ENCODE data around the gene CYP27A1. TPM values are rescaled to one million over a fixed set of nuclear protein-coding genes. Genes with fewer than 3 reads are reported as not detected.

The CYP27A1 gene
- polyA plus RNA-seq, 1 donor: 21.2 TPM

- DNase-seq (ENCODE audit: low read depth): no peak
These were observed 77.0 kb downstream of the CYP27A1 start for GRCh38 chr2:218858671-218859555.

GRCh38 chr2:218859556-218859987, 77.6 kb downstream of the CYP27A1 start, which contains the start of gene WNT6:
WNT6 (plus strand) TSS chr2:218859805; CDS start chr2:218860038, 233 bp downstream.
- DNase-seq (ENCODE audit: low read depth): no peak

GRCh38 chr2:218859988-218860831, 78.3 kb downstream of the CYP27A1 start:
- DNase-seq (ENCODE audit: low read depth): no peak

DNA sequence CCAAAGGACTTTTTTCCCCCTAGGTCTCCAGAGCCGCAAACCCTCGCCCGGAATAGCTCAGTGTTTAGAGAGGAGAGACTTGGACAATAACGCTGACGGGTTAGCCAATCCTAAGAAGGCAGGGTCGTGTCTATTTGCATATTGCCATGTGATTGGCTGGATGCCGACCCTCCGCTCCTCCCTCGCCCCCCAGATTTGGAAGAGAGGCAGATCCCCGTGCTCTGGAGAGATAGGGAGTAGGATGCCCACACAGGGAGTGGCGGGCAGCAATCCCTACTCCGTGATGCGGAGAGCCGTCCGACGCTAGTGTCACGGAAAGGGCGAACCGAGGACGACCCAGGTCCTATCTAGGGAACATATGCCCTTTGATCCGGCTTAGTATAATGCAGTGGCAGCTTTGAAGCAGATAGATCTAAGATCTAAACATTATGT, 79.0 kb downstream of the CYP27A1 start:
- peak; percentile 28 for DNase-seq (ENCODE audit: low read depth)

DNA sequence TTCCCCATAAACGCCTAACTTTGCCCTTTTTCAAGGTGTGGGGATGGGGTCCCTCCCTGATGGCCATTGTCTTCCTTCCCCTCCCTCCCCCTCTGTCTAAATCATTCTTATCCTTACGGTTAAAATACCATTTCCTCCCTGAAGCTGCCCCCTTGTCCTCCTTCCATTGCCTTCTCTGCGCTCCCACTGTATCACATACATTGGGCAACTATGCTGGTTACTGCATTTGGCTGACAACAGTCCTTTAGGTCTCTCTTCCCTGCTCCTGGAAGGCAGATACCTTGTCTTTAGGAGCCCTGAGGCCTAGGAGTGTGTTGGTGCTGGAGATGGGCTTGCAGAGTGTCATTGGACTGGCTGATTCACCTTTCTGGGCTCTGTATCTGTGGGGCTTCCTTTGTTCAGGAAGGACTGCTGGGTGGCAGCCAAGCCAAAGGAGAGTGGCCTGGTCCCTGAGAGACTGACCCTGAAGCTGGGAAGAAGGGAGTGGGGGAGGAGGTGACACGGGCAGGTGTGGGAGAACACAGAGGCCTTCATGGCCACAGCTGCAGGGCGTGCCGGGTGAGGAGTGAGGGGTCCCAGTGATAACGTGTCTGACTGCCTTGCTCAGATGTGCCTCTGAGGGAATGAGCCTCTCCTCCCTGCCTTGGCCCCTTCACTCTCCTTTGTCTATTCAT, 79.8 kb downstream of the CYP27A1 start:
- DNase-seq (ENCODE audit: low read depth): no peak

GRCh38 chr2:218863021-218863520, 81.1 kb downstream of the CYP27A1 start:
- DNase-seq (ENCODE audit: low read depth): no peak

Other genes starting within 250 kb of the CYP27A1 start
- gene USP37, start 213.8 kb upstream of the CYP27A1 start, polyA plus RNA-seq (ENCODE audit: insufficient read length): 10.5 TPM
- gene CNOT9, start 213.3 kb upstream of the CYP27A1 start, polyA plus RNA-seq (ENCODE audit: insufficient read length): 37.3 TPM
- gene PLCD4, start 174.2 kb upstream of the CYP27A1 start, polyA plus RNA-seq (ENCODE audit: insufficient read length): 63.0 TPM
- 12.7 TPM for gene ZNF142, start 122.5 kb upstream of the CYP27A1 start, polyA plus RNA-seq (ENCODE audit: insufficient read length)
- 32.9 TPM for gene BCS1L, start 122.5 kb upstream of the CYP27A1 start, polyA plus RNA-seq (ENCODE audit: insufficient read length)
- gene RNF25, start 110.1 kb upstream of the CYP27A1 start, polyA plus RNA-seq (ENCODE audit: insufficient read length): 24.2 TPM
- 30.5 TPM for gene STK36, start 110.1 kb upstream of the CYP27A1 start, polyA plus RNA-seq (ENCODE audit: insufficient read length)
- 26.5 TPM for gene TTLL4, start 71.3 kb upstream of the CYP27A1 start, polyA plus RNA-seq (ENCODE audit: insufficient read length)
- 32.9 TPM for gene PRKAG3, start 49.7 kb downstream of the CYP27A1 start, polyA plus RNA-seq (ENCODE audit: insufficient read length)
- 0.19 TPM for gene WNT6, start 77.7 kb downstream of the CYP27A1 start, polyA plus RNA-seq (ENCODE audit: insufficient read length)
- not detected for gene WNT10A, start 98.7 kb downstream of the CYP27A1 start, polyA plus RNA-seq (ENCODE audit: insufficient read length)
- gene CDK5R2, start 177.5 kb downstream of the CYP27A1 start, polyA plus RNA-seq (ENCODE audit: insufficient read length): 0.29 TPM
- not detected for gene FEV, start 203.0 kb downstream of the CYP27A1 start, polyA plus RNA-seq (ENCODE audit: insufficient read length)
- gene CRYBA2, start 211.3 kb downstream of the CYP27A1 start, polyA plus RNA-seq (ENCODE audit: insufficient read length): not detected